ENCODE data around the gene PHF14. TPM values are rescaled to one million over a fixed set of nuclear protein-coding genes. Genes with fewer than 3 reads are reported as not detected.

The PHF14 gene
- total RNA-seq, 4 donors from 2014 or later: 26.6 to 172 (median 42.9) TPM

- H3K9me3 ChIP-seq: no peaks in the 10 kb centered on the region
- H3K4me1 ChIP-seq: no peaks in the 10 kb centered on the region
- H3K27me3 ChIP-seq: no peaks in the 10 kb centered on the region
- DNase-seq: no peak
- no peak for TF ChIP-seq POLR2A (IDR thresholded peaks at IDR 0.05)
- TF ChIP-seq, protein P1, sequence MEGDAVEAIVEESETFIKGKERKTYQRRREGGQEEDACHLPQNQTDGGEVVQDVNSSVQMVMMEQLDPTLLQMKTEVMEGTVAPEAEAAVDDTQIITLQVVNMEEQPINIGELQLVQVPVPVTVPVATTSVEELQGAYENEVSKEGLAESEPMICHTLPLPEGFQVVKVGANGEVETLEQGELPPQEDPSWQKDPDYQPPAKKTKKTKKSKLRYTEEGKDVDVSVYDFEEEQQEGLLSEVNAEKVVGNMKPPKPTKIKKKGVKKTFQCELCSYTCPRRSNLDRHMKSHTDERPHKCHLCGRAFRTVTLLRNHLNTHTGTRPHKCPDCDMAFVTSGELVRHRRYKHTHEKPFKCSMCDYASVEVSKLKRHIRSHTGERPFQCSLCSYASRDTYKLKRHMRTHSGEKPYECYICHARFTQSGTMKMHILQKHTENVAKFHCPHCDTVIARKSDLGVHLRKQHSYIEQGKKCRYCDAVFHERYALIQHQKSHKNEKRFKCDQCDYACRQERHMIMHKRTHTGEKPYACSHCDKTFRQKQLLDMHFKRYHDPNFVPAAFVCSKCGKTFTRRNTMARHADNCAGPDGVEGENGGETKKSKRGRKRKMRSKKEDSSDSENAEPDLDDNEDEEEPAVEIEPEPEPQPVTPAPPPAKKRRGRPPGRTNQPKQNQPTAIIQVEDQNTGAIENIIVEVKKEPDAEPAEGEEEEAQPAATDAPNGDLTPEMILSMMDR (IDR thresholded peaks at IDR 0.05): no peak
- H3K36me3 ChIP-seq: no peaks in the 10 kb centered on the region
- H3K27ac ChIP-seq: no peak overlapping the region
- H3K4me3 ChIP-seq: no peak overlapping the region
Measured at GRCh38 chr7:11168650-11169170, 195.0 kb downstream of the PHF14 start.

GRCh38 chr7:11170175-11170574 is 196.5 kb downstream of the PHF14 start:
- no peak overlapping the region for H3K4me3 ChIP-seq
- H3K9me3 ChIP-seq: no peaks in the 10 kb centered on the region
- no peak for TF ChIP-seq POLR2A (IDR thresholded peaks at IDR 0.05)
- no peaks in the 10 kb centered on the region for H3K4me1 ChIP-seq
- no peak overlapping the region for H3K27ac ChIP-seq
- no peaks in the 10 kb centered on the region for H3K36me3 ChIP-seq
- H3K27me3 ChIP-seq: no peaks in the 10 kb centered on the region
- no peak for DNase-seq

GRCh38 chr7:11170863-11171568 is 197.3 kb downstream of the PHF14 start:
- Histone ChIP-seq H3K4me3 (no peak overlapping the region), H3K36me3 (no peaks in the 10 kb centered on the region), H3K9me3 (no peaks in the 10 kb centered on the region), H3K27ac (no peak overlapping the region), H3K27me3 (no peaks in the 10 kb centered on the region), H3K4me1 (no peaks in the 10 kb centered on the region)
- no peak for DNase-seq
- TF ChIP-seq, protein P1 (IDR thresholded peaks at IDR 0.05): no peak
- TF ChIP-seq POLR2A (IDR thresholded peaks at IDR 0.05): no peak

DNA sequence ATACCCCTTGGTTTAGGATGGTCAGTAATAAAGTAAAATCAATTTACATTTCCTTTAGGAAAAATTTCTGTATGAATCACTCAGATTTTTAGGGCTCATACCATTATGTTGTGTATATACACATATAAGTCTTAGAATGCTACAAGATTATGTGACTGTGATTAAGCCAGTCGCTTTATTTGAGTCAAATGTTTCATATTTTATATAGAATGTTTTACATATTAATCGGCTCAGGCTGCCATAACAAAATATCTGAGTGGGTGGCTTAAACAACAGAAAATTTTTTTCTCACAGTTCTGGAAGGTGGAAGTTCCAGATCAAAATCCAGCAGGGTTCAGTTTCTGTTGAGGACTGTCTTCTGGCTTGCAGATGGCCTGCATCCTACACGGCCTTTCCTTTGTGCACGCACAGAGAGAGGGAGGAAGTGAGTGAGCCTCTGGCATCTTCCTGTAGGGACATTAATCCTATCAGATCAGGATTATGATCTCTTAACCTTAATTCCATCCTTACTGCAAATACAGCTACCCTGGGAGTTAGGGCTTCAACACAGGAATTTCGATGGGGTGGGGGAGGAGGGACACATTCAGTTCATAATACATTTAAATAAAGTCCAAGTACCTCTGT is 198.0 kb downstream of the PHF14 start:
- Histone ChIP-seq H3K36me3 (no peaks in the 10 kb centered on the region), H3K27ac (no peak overlapping the region), H3K27me3 (no peaks in the 10 kb centered on the region), H3K9me3 (no peaks in the 10 kb centered on the region), H3K4me1 (no peaks in the 10 kb centered on the region), H3K4me3 (no peak overlapping the region)
- DNase-seq: no peak
- TF ChIP-seq, protein P1 (IDR thresholded peaks at IDR 0.05): no peak
- TF ChIP-seq POLR2A (IDR thresholded peaks at IDR 0.05): no peak

DNA sequence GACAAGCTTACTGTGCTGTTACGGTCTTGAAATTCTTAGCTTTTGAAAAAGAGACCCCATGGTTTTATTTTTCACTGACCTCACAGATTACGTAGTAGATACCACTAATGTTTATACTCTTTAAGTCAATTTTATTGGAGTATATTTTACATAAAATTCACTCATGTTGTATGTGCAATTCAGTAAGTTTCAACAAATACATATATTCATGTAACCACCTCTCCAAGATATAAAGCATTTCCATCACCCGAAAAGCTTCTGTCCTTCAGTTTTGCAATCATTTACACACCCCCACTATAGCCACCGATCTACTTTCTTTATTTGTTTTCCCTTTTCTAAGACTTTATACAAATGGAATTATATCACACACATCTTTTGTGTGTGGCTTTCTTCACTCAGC is 199.2 kb downstream of the PHF14 start:
- DNase-seq: no peak
- H3K4me3 ChIP-seq: no peak overlapping the region
- no peak overlapping the region for H3K27ac ChIP-seq
- no peaks in the 10 kb centered on the region for H3K4me1 ChIP-seq
- H3K9me3 ChIP-seq: no peaks in the 10 kb centered on the region
- H3K36me3 ChIP-seq: no peaks in the 10 kb centered on the region
- TF ChIP-seq POLR2A (IDR thresholded peaks at IDR 0.05): no peak
- TF ChIP-seq, protein P1 (IDR thresholded peaks at IDR 0.05): no peak
- H3K27me3 ChIP-seq: no peaks in the 10 kb centered on the region

- no peaks in the 10 kb centered on the region for H3K36me3 ChIP-seq
- no peak for DNase-seq
- H3K4me1 ChIP-seq: no peaks in the 10 kb centered on the region
- no peak overlapping the region for H3K4me3 ChIP-seq
- no peaks in the 10 kb centered on the region for H3K9me3 ChIP-seq
- H3K27ac ChIP-seq: no peak overlapping the region
- H3K27me3 ChIP-seq: no peaks in the 10 kb centered on the region
- no peak for TF ChIP-seq POLR2A (IDR thresholded peaks at IDR 0.05)
- TF ChIP-seq, protein P1 (IDR thresholded peaks at IDR 0.05): no peak
Measured at GRCh38 chr7:11175371-11175770, 201.7 kb downstream of the PHF14 start.
